Fibroblast of the aortic adventitia (primary cell): ENCODE data around the gene RUNX1. TPM values are rescaled to one million over a fixed set of nuclear protein-coding genes. Genes with fewer than 3 reads are reported as not detected.

Experiments used
- DNase-seq: peaks from one replicate; pipeline ENCODE4 v3.0.0-alpha.2; 2010; ENCODE audit warnings: low read depth
- H3K4me3 ChIP-seq: 2 replicates; pipeline ENCODE4 v1.5.1; 2011; ENCODE audit warnings: low read depth, mild to moderate bottlenecking, control low read depth, low read length, moderate library complexity
- total RNA-seq: library from RNA; depleted of rRNA; stranded (reverse); fragments of >200 nt; gene quantifications from 2 replicates; pipeline ENCODE4 v1.2.3, GENCODE V29; 2012; ENCODE audit warnings: low replicate concordance
- TF ChIP-seq, protein P1 (sequence below): IDR thresholded peaks from 2 replicates; pipeline ENCODE4 v1.5.1; 2011; ENCODE audit warnings: mild to moderate bottlenecking, low read length, control low read depth, inconsistent platforms; ENCODE audit not compliant: insufficient read depth

RUNX1 gene
- total RNA-seq: 28.0 and 63.5 TPM in 2 replicates

DNA sequence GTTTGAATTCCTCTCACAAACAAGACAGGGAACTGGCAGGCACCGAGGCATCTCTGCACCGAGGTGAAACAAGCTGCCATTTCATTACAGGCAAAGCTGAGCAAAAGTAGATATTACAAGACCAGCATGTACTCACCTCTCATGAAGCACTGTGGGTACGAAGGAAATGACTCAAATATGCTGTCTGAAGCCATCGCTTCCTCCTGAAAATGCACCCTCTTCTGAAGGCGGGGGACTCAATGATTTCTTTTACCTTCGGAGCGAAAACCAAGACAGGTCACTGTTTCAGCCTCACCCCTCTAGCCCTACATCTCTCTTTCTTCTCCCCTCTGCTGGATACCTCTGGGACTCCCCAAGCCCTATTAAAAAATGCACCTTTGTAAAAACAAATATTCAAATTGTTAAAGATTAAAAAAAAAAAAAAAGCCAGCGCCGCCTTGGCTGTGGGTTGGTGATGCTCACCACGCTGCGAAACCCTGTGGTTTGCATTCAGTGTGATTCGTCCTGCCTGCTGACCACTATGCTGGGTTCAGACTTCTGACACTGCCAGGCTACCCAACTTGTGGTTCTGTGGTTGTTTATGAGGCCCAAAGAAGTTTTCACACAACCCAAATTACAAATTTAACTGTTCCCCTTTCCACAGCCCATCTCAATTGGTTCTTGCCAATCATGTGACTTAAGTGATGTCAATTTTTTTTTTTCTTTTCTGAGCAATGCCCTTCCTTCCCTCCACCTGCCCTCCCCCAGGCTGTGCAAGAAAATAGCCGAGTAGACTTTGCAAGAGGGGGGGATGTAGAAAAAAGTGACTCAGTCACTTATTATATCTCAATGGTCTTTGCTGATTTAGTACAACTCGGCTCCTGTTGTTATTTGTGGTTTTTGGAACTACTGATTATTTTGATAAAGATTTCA lies at the start of gene RUNX1:
TSS of gene RUNX1 (minus strand) at position 597 of the 912 bp plus-strand sequence.
- DNase-seq: peak; percentile 53
- TF ChIP-seq, protein P1, sequence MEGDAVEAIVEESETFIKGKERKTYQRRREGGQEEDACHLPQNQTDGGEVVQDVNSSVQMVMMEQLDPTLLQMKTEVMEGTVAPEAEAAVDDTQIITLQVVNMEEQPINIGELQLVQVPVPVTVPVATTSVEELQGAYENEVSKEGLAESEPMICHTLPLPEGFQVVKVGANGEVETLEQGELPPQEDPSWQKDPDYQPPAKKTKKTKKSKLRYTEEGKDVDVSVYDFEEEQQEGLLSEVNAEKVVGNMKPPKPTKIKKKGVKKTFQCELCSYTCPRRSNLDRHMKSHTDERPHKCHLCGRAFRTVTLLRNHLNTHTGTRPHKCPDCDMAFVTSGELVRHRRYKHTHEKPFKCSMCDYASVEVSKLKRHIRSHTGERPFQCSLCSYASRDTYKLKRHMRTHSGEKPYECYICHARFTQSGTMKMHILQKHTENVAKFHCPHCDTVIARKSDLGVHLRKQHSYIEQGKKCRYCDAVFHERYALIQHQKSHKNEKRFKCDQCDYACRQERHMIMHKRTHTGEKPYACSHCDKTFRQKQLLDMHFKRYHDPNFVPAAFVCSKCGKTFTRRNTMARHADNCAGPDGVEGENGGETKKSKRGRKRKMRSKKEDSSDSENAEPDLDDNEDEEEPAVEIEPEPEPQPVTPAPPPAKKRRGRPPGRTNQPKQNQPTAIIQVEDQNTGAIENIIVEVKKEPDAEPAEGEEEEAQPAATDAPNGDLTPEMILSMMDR: no peak
- peak within 1 kb of the TSS; percentile 56 for H3K4me3 ChIP-seq

DNA sequence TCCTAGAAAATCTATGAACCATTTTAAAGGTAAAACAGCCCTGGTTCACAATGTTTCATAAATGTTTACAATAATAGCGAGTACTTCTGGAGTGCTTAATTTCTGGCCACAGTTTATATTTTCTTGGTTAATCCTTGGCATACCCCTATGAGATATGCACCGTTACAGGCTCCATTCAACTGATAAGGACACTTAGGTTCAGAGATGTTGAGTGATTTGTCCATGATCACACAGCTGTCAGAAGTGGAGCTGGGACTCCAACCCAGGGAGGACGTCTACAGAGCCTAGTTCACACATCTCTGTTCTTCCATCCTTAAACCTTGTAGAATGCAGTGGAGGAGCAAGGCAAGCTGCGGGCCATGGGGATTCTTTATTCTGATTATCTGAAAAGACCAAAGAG lies 48.4 kb upstream of the RUNX1 start:
- DNase-seq: no peak
- TF ChIP-seq, protein P1: no peak
- no peak overlapping the region for H3K4me3 ChIP-seq

DNA sequence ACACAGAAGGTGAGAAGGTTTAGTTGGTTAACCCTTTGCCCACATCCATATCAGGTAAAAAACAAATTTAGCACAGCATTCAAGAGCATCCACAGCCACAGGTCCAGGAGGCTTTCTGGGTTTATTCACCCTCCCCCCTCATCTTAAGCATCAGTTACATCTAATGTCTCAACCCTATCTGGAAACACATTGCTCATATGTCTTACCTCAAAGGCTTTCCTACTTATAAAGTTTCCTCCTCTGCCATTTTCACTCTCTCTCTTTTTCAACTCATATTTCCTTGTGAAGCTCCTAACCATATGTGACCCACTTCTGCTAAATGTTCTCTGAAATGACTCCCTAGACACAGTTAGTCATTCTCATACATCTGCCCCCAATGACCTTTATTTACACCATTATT lies 47.9 kb upstream of the RUNX1 start:
- no peak for DNase-seq
- TF ChIP-seq, protein P1: no peak
- H3K4me3 ChIP-seq: no peak overlapping the region

DNA sequence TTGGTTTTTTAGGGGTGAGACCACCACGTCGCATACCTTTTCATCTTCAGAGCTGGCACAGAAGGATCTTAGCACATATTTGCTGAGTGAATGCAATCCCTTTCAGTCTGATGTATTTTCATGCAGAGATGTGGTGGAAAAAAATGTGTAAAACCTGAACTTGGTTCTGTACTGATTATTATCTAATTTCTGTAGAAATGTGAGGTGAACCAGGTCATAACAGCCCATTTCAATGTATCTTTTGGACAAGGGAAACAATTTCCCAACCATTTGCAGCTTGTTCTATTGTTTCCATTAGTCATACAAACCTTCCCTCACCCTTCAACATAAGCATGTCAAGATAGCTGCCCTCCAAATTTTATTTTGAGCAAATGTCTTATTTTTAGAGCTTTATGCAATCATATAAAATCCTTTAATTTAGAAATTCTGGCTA lies 46.8 kb upstream of the RUNX1 start:
- TF ChIP-seq, protein P1: no peak

DNA sequence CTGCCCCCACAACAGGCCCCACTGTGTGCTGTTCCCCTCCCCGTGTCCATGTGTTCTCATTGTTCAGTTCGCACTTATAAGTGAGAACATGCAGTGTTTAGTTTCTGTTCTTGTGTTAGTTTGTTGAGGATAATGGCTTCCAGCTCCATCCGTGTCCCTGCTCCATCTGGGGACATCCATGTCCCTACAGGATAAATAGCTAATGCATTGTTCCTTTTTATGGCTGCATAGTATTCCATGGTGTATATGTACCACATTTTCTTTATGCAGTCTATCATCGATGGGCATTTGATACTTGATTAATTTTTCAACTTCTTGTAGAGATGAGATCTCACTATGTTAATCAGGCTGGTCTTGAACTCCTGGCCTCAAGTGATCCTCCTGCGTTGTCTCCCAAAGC lies 44.4 kb upstream of the RUNX1 start:
- H3K4me3 ChIP-seq: no peak overlapping the region
- TF ChIP-seq, protein P1: no peak
- DNase-seq: no peak

More for the DNA sequence above, 46.8 kb upstream of the RUNX1 start:
- peak; percentile 97 for DNase-seq
- no peak overlapping the region for H3K4me3 ChIP-seq

DNA sequence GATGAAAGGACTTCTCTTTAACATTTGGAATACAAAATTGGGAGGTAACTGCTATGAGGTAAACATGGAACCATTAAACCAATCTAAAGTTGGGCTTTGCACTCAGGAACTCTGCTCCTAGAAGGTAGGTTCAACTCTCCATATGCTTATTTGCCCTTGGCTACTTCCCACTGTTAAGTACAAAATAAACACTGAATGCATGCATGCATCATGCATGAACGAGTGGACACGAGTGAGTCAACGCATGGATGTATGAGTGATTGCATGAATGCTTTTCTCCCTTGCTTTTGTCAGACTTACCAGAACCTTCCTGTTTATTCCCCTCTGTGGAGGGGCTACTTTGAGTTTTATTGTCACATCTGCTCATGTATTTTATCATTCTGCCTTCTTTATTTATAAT lies 42.4 kb upstream of the RUNX1 start:
- TF ChIP-seq, protein P1: no peak
- no peak overlapping the region for H3K4me3 ChIP-seq
- DNase-seq: no peak
